ENCODE results near the gene HMGA1.

HMGA1 gene

GRCh38 chr6:34292954-34293353 is 56.3 kb downstream of the HMGA1 start:
- no peak for TF ChIP-seq CTCF (conservative IDR thresholded peaks at IDR 0.05; ENCODE audit: low read depth, low read length)
- no peak for DNase-seq (ENCODE audit: low read depth)

GRCh38 chr6:34295721-34296120 is 59.0 kb downstream of the HMGA1 start:
- no peak overlapping the region for H3K4me3 ChIP-seq (ENCODE audit: low read depth, low read length)
- DNase-seq (ENCODE audit: low read depth) = no peak
- TF ChIP-seq CTCF (conservative IDR thresholded peaks at IDR 0.05; ENCODE audit: low read depth, low read length) = no peak

More at GRCh38 chr6:34292954-34293353, 56.3 kb downstream of the HMGA1 start:
- no peak overlapping the region for H3K4me3 ChIP-seq (ENCODE audit: low read depth, low read length)
